DMS53 treated with DMSO at 0.1 percent for 48 hours (cell line): Measurements from ENCODE around the gene CABP4.

Experiments used
- DNase-seq: peaks from one replicate; lab custom pipeline; 2025; ENCODE audit not compliant: unreplicated experiment; lab: John Stamatoyannopoulos, UW

Gene CABP4

GRCh38 chr11:67455054-67455453 lies at the start of gene CABP4:
TSS of gene CABP4 (plus strand) at chr11:67455354. CDS start at chr11:67455424, 70 bp downstream.
- DNase-seq: no peak

- no peak for DNase-seq
These were observed 49.3 kb upstream of the CABP4 start for GRCh38 chr11:67405688-67406339.

- no peak for DNase-seq
These were observed 48.7 kb upstream of the CABP4 start for GRCh38 chr11:67406420-67406968.

GRCh38 chr11:67406969-67407687 lies 48.0 kb upstream of the CABP4 start:
- DNase-seq: no peak

- DNase-seq: no peak
These were observed 47.4 kb upstream of the CABP4 start for GRCh38 chr11:67407688-67408163.

GRCh38 chr11:67408437-67409200 lies 46.5 kb upstream of the CABP4 start:
- no peak for DNase-seq

GRCh38 chr11:67409261-67409666 lies 45.9 kb upstream of the CABP4 start:
- no peak for DNase-seq

- peak; percentile 19 for DNase-seq
These were observed 45.3 kb upstream of the CABP4 start for GRCh38 chr11:67409781-67410368.

GRCh38 chr11:67410369-67410831 lies 44.8 kb upstream of the CABP4 start:
- no peak for DNase-seq

GRCh38 chr11:67410984-67411784 lies 44.0 kb upstream of the CABP4 start:
- no peak for DNase-seq

- no peak for DNase-seq
These were observed 43.4 kb upstream of the CABP4 start for GRCh38 chr11:67411785-67412152.

- no peak for DNase-seq
These were observed 42.5 kb upstream of the CABP4 start for GRCh38 chr11:67412495-67413179.

GRCh38 chr11:67413266-67413849 lies 41.8 kb upstream of the CABP4 start:
- no peak for DNase-seq

- peak; percentile 19 for DNase-seq
These were observed 39.5 kb upstream of the CABP4 start, which contains the start of gene CARNS1 for GRCh38 chr11:67415501-67416304. TSS of gene CARNS1 (plus strand) at chr11:67415678. CDS start at chr11:67416200, 522 bp downstream.

GRCh38 chr11:67416416-67417335 lies 38.5 kb upstream of the CABP4 start:
- DNase-seq: peak; percentile 31

GRCh38 chr11:67417425-67417824 lies 37.7 kb upstream of the CABP4 start:
- DNase-seq: no peak
